Stimulated activated CD4-positive, alpha-beta T cell treated with anti-CD3 and anti-CD28 coated beads, Interleukin-12 subunit alpha, Interleukin-12 subunit beta, amount 100 ng/mL, for 48 hours (primary cell): Measurements from ENCODE around the gene UCP3.

Experiments
- DNase-seq, 3 donors: peaks; one replicate each; pipeline ENCODE4 v3.0.0-alpha.2; 2020; ENCODE audit warnings: low read depth in 2 of 3, low spot score in 1 of 3

The UCP3 gene

GRCh38 chr11:74008373-74009229, at the start of gene UCP3:
Gene UCP3, minus strand, starts transcription at chr11:74009085. Its CDS starts 2,043 bp downstream, at chr11:74007042.
- DNase-seq, result no peak

GRCh38 chr11:74057249-74058151, 48.6 kb upstream of the UCP3 start:
- no peak for DNase-seq

GRCh38 chr11:74055938-74056337, 47.1 kb upstream of the UCP3 start:
- DNase-seq, result no peak

- no peak for DNase-seq
These were observed 41.6 kb upstream of the UCP3 start for GRCh38 chr11:74050465-74050864.

- DNase-seq, result no peak
These were observed 40.1 kb upstream of the UCP3 start for GRCh38 chr11:74048993-74049392.

GRCh38 chr11:74044538-74044937, 35.7 kb upstream of the UCP3 start:
- DNase-seq, result no peak

- DNase-seq, result no peak
These were observed 34.6 kb upstream of the UCP3 start for GRCh38 chr11:74043450-74043849.

- DNase-seq, result no peak
These were observed 28.4 kb upstream of the UCP3 start for GRCh38 chr11:74037309-74037708.

GRCh38 chr11:74035264-74035663, 26.4 kb upstream of the UCP3 start:
- no peak for DNase-seq

- DNase-seq, result no peak
These were observed 24.2 kb upstream of the UCP3 start for GRCh38 chr11:74033046-74033445.

GRCh38 chr11:74030723-74031676, 22.1 kb upstream of the UCP3 start:
- no peak for DNase-seq

- no peak for DNase-seq
These were observed 16.7 kb upstream of the UCP3 start for GRCh38 chr11:74025467-74026166.

GRCh38 chr11:74024261-74025029, 15.6 kb upstream of the UCP3 start:
- DNase-seq, result peak; percentile 38 to 54 (median 46)

- no peak for DNase-seq
These were observed 14.4 kb upstream of the UCP3 start for GRCh38 chr11:74023276-74023675.

GRCh38 chr11:74022546-74022945, 13.7 kb upstream of the UCP3 start:
- DNase-seq, result no peak

GRCh38 chr11:74021998-74022397, 13.1 kb upstream of the UCP3 start:
- DNase-seq, result no peak

- DNase-seq, result no peak
These were observed 11.7 kb upstream of the UCP3 start for GRCh38 chr11:74020539-74020938.

GRCh38 chr11:74019860-74020259, 11.0 kb upstream of the UCP3 start:
- DNase-seq, result peak; percentile 68 to 77 (median 74)

- DNase-seq, result no peak
These were observed 10.3 kb upstream of the UCP3 start for GRCh38 chr11:74019104-74019738.
